DMS53 treated with DMSO at 0.1 percent for 48 hours (cell line): ENCODE results near the gene CAMTA1.

ENCODE experiments used
- DNase-seq: peaks from one replicate; lab custom pipeline; 2025; ENCODE audit not compliant: unreplicated experiment; lab: John Stamatoyannopoulos, UW

CAMTA1 gene

GRCh38 chr1:6953907-6954364, 168.7 kb downstream of the CAMTA1 start:
- no peak for DNase-seq

- DNase-seq, result no peak
Observed at GRCh38 chr1:6954591-6954990, 169.3 kb downstream of the CAMTA1 start.

GRCh38 chr1:6955357-6956094, 170.3 kb downstream of the CAMTA1 start:
- no peak for DNase-seq

- no peak for DNase-seq
Observed at GRCh38 chr1:6956488-6957159, 171.4 kb downstream of the CAMTA1 start.

GRCh38 chr1:6957341-6957740, 172.1 kb downstream of the CAMTA1 start:
- DNase-seq, result no peak

GRCh38 chr1:6958407-6959030, 173.3 kb downstream of the CAMTA1 start:
- no peak for DNase-seq

GRCh38 chr1:6959491-6959890, 174.2 kb downstream of the CAMTA1 start:
- DNase-seq, result no peak

- no peak for DNase-seq
Observed at GRCh38 chr1:6960291-6960811, 175.1 kb downstream of the CAMTA1 start.

GRCh38 chr1:6960860-6961259, 175.6 kb downstream of the CAMTA1 start:
- no peak for DNase-seq

- no peak for DNase-seq
Observed at GRCh38 chr1:6961289-6961688, 176.0 kb downstream of the CAMTA1 start.

GRCh38 chr1:6961905-6962477, 176.7 kb downstream of the CAMTA1 start:
- DNase-seq, result no peak

- DNase-seq, result no peak
Observed at GRCh38 chr1:6962478-6962995, 177.3 kb downstream of the CAMTA1 start.

- no peak for DNase-seq
Observed at GRCh38 chr1:6962996-6963911, 178.0 kb downstream of the CAMTA1 start.

- DNase-seq, result no peak
Observed at GRCh38 chr1:6963912-6964307, 178.7 kb downstream of the CAMTA1 start.

- no peak for DNase-seq
Observed at GRCh38 chr1:6965083-6965934, 180.1 kb downstream of the CAMTA1 start.

GRCh38 chr1:6965935-6966241, 180.6 kb downstream of the CAMTA1 start:
- no peak for DNase-seq

- no peak for DNase-seq
Observed at GRCh38 chr1:6966326-6966725, 181.1 kb downstream of the CAMTA1 start.

GRCh38 chr1:6967431-6968111, 182.3 kb downstream of the CAMTA1 start:
- no peak for DNase-seq

- DNase-seq, result no peak
Observed at GRCh38 chr1:6969106-6969505, 183.9 kb downstream of the CAMTA1 start.
